ENCODE results near the gene SPINK6. TPM values are rescaled to one million over a fixed set of nuclear protein-coding genes. Genes with fewer than 3 reads are reported as not detected.

Gene SPINK6, protein sequence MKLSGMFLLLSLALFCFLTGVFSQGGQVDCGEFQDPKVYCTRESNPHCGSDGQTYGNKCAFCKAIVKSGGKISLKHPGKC
- total RNA-seq (2011; cell fraction: chromatin; rRNA removed; ENCODE audit: low replicate concordance) = not detected in 2 replicates
- total RNA-seq (2011; cell fraction: nucleolus; rRNA removed) = not detected in 2 replicates
- total RNA-seq (2011; cell fraction: nucleoplasm; rRNA removed) = not detected in 2 replicates
- total RNA-seq (2014; rRNA removed) (not detected in 2 replicates), total RNA-seq (2014; rRNA removed; fragmentation: Illumina TruSeq; extraction: Trizol) (not detected in 2 replicates), total RNA-seq (2015; rRNA removed; fragmentation: Illumina TruSeq; extraction: Trizol) (not detected in 2 replicates), total RNA-seq (2021) (not detected in 2 replicates), polyA plus RNA-seq (2011; rRNA removed) (not detected in 2 replicates), polyA plus RNA-seq (2014; fragmentation: Illumina TruSeq; extraction: Trizol) (not detected in 2 replicates), polyA plus RNA-seq (2014; fragmentation: Nextera tagmentation; extraction: Ambion mirVana) (not detected), polyA plus RNA-seq (2014; rRNA removed) (not detected in 2 replicates), polyA minus RNA-seq (2011; rRNA and poly(A)+ RNA removed) (not detected in 2 replicates), Bru-seq, nascent RNA (not detected), BruChase-seq, experiment 1, labeled RNA remaining after a 2-hour chase (not detected), BruChase-seq, experiment 2, labeled RNA remaining after a 6-hour chase (not detected)
- polyA plus RNA-seq (2011; cell fraction: cytosol; rRNA removed) = not detected in 2 replicates
- not detected in 2 replicates for polyA plus RNA-seq (2011; cell fraction: nucleus; rRNA removed)
- polyA plus RNA-seq (2012) = not detected in 2 replicates
- not detected in 2 replicates for polyA minus RNA-seq (2011; cell fraction: cytosol; rRNA and poly(A)+ RNA removed)
- polyA minus RNA-seq (2011; cell fraction: nucleus; rRNA and poly(A)+ RNA removed) = not detected in 2 replicates
- long read RNA-seq, experiment 1 = 0 reads
- long read RNA-seq, experiment 2 = 0 reads
- long read RNA-seq, experiment 3 = 0 reads

DNA sequence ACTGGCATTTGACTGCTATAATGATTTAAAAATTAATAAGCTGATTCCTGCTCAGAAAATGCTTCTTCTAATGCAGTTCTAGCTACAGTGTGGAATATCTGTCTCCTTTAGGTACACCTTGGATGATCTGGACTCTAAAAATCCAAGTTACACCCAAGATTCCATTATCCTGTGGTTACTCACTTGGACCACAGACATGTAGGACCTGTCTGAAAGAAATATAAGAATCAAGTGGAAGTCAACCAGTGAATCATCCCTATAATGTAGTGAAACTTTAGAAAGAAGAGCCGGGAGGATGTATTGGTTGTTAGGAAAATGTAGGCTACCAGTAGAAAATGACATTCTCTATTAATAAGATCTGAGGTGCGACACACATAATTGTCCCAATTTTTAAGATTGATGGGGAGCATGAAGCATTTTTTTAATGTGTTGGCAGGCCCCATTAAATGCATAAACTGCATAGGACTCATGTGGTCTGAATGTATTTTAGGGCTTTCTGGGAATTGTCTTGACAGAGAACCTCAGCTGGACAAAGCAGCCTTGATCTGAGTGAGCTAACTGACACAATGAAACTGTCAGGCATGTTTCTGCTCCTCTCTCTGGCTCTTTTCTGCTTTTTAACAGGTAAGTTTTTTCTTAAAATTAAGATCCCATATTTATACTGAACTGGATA, at the start of gene SPINK6:
SPINK6 (plus strand) TSS at position 512 of the 673 bp plus-strand sequence; CDS start at position 567, 55 bp downstream.
- in situ Hi-C loops (cut with MboI) (no loop called here), intact Hi-C loops (cut with micrococcal nuclease) (no loop called here)
- TF ChIP-seq SMAD3 (CRISPR knock-in tag; conservative IDR thresholded peaks at IDR 0.05) (no peak), ZNF324 (CRISPR knock-in tag; IDR thresholded peaks at IDR 0.05) (no peak), FOXK2 (conservative IDR thresholded peaks at IDR 0.05 in 1 of 2, IDR thresholded peaks at IDR 0.05 in 1 of 2; ENCODE audit: low read depth in 2 of 2) (no peak), PHB (CRISPR knock-in tag; IDR thresholded peaks at IDR 0.05) (no peak), NFE2 (IDR thresholded peaks at IDR 0.05; ENCODE audit: low read depth) (no peak)
- TF ChIP-seq, protein P1, sequence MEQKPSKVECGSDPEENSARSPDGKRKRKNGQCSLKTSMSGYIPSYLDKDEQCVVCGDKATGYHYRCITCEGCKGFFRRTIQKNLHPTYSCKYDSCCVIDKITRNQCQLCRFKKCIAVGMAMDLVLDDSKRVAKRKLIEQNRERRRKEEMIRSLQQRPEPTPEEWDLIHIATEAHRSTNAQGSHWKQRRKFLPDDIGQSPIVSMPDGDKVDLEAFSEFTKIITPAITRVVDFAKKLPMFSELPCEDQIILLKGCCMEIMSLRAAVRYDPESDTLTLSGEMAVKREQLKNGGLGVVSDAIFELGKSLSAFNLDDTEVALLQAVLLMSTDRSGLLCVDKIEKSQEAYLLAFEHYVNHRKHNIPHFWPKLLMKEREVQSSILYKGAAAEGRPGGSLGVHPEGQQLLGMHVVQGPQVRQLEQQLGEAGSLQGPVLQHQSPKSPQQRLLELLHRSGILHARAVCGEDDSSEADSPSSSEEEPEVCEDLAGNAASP (IDR thresholded peaks at IDR 0.05) = no peak
- TF ChIP-seq, protein P2, sequence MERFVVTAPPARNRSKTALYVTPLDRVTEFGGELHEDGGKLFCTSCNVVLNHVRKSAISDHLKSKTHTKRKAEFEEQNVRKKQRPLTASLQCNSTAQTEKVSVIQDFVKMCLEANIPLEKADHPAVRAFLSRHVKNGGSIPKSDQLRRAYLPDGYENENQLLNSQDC (CRISPR knock-in tag; IDR thresholded peaks at IDR 0.05) = no peak
- WGBS (ENCODE audit: insufficient coverage, low coverage, missing lambda C conversion rate) = 6% methylated on average over 2 of the region's 2 CpGs
- DNase-seq (ENCODE audit: extremely low read depth in 1 of 4, low spot score in 3 of 4) (no peak), FAIRE-seq (no peak), ATAC-seq (no peak)
- Histone ChIP-seq H3K27me3 (ENCODE audit: control insufficient read depth in 2 of 2, insufficient read depth in 2 of 2, low read length in 2 of 2) (no peaks in the 10 kb centered on the region), H2AFZ (ENCODE audit: low read depth, low read length) (no peak within 1 kb of the TSS), H3K79me2 (ENCODE audit: control insufficient read depth, insufficient read depth, low read length) (no peaks in the 10 kb centered on the region), H3K4me3 (no peak within 1 kb of the TSS), H3K4me2 (ENCODE audit: insufficient read depth, low read length) (no peak within 1 kb of the TSS), H3K36me3 (ENCODE audit: control insufficient read depth, insufficient read depth, low read length) (no peaks in the 10 kb centered on the region), H3K4me1 (replicated peaks in 1 of 2; ENCODE audit: control insufficient read depth in 2 of 2, insufficient read depth in 2 of 2, low read length in 2 of 2) (no peaks in the 10 kb centered on the region), H3K27ac (ENCODE audit: extremely low read depth, low read depth, low read length) (no peak within 1 kb of the TSS), H3K9me1 (ENCODE audit: control insufficient read depth, insufficient read depth, low read length) (no peaks in the 10 kb centered on the region), H3K9me3 (replicated peaks; ENCODE audit: control insufficient read depth, insufficient read depth, low read depth, low read length) (no peaks in the 10 kb centered on the region), H4K20me1 (replicated peaks; ENCODE audit: control insufficient read depth, insufficient read depth, low read length) (no peaks in the 10 kb centered on the region), H3K9ac (ENCODE audit: insufficient read depth in 1 of 2, low read depth in 2 of 2, low read length in 2 of 2) (no peak within 1 kb of the TSS)
- no TSS peak for BruUV-seq (replicated peaks)
- ChIA-PET POLR2A (interaction anchor here (0.6 to 1.4 kb wide), 2 partner anchors 20 to 102 kb away, joined by 3 read pairs; no protein-coding TSS in a partner anchor), CTCF (ENCODE audit: low intra/inter-chr PET ratio) (no interaction called here)

Data from K562 (cell line).